WTC11 (cell line): ENCODE measurements around the gene COL4A2.

Source experiments
- TF ChIP-seq, protein P1 (sequence below): fragments of 200-600 bp; IDR thresholded peaks from 2 replicates; pipeline ENCODE4 v1.8.0; 2022; ENCODE audit warnings: antibody characterized with exemption
- TF ChIP-seq, protein P2 (sequence below): fragments of 250-450 bp; sonication (Bioruptor Pico); IDR thresholded peaks from 2 replicates; pipeline ENCODE4 v2.1.2; 2022; ENCODE audit warnings: mild to moderate bottlenecking, moderate library complexity
- TF ChIP-seq, protein P3 (sequence below): sonication (generic); formaldehyde crosslinking; IDR thresholded peaks from 2 replicates; pipeline ENCODE4 v1.8.1; 2023; ENCODE audit warnings: mild to moderate bottlenecking, missing genetic modification reagents, moderate library complexity

DNA sequence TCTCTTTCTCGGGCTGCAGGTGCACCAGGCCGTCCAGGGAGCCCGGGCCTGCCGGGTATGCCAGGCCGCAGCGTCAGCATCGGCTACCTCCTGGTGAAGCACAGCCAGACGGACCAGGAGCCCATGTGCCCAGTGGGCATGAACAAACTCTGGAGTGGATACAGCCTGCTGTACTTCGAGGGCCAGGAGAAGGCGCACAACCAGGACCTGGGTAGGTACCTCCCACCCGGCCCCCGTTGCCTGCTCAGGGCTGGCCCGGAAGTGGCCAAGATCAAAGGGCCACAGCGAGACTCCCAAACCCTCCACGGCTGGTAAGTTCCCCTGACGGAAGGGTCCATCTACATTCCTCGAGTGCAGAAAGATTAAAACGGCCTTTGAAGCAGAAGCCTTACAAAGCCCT is 199.3 kb downstream of the COL4A2 start:
- TF ChIP-seq, protein P1, sequence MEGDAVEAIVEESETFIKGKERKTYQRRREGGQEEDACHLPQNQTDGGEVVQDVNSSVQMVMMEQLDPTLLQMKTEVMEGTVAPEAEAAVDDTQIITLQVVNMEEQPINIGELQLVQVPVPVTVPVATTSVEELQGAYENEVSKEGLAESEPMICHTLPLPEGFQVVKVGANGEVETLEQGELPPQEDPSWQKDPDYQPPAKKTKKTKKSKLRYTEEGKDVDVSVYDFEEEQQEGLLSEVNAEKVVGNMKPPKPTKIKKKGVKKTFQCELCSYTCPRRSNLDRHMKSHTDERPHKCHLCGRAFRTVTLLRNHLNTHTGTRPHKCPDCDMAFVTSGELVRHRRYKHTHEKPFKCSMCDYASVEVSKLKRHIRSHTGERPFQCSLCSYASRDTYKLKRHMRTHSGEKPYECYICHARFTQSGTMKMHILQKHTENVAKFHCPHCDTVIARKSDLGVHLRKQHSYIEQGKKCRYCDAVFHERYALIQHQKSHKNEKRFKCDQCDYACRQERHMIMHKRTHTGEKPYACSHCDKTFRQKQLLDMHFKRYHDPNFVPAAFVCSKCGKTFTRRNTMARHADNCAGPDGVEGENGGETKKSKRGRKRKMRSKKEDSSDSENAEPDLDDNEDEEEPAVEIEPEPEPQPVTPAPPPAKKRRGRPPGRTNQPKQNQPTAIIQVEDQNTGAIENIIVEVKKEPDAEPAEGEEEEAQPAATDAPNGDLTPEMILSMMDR = no peak
- TF ChIP-seq, protein P2, sequence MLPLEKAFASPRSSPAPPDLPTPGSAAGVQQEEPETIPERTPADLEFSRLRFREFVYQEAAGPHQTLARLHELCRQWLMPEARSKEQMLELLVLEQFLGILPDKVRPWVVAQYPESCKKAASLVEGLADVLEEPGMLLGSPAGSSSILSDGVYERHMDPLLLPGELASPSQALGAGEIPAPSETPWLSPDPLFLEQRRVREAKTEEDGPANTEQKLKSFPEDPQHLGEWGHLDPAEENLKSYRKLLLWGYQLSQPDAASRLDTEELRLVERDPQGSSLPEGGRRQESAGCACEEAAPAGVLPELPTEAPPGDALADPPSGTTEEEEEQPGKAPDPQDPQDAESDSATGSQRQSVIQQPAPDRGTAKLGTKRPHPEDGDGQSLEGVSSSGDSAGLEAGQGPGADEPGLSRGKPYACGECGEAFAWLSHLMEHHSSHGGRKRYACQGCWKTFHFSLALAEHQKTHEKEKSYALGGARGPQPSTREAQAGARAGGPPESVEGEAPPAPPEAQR = no peak
- TF ChIP-seq, protein P3, sequence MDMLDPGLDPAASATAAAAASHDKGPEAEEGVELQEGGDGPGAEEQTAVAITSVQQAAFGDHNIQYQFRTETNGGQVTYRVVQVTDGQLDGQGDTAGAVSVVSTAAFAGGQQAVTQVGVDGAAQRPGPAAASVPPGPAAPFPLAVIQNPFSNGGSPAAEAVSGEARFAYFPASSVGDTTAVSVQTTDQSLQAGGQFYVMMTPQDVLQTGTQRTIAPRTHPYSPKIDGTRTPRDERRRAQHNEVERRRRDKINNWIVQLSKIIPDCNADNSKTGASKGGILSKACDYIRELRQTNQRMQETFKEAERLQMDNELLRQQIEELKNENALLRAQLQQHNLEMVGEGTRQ (CRISPR knock-in tag) = no peak
